Aorta (tissue), 5 donors: ENCODE measurements around the gene RMND5A. TPM values are rescaled to one million over a fixed set of nuclear protein-coding genes. Genes with fewer than 3 reads are reported as not detected.

Experiments
- ATAC-seq: fragments of 200-7000 bp; cut with Tn5 transposase; one replicate; pipeline ENCODE4 v1.9.1; 2022; ENCODE audit warnings: moderate library complexity; ENCODE audit not compliant: low FRiP score
- DNase-seq, 2 donors: peaks; one replicate each; pipeline ENCODE4 v3.0.0-alpha.2; 2020
- H3K27ac ChIP-seq, 2 donors: one replicate each; pipeline ENCODE4 v1.5.1; 2013; ENCODE audit warnings: low read length in 2 of 2, mild to moderate bottlenecking in 2 of 2, moderate library complexity in 2 of 2, control low read depth in 1 of 2, inconsistent platforms in 1 of 2, low read depth in 1 of 2
- H3K27me3 ChIP-seq, 2 donors: one replicate each; pipeline ENCODE4 v1.6.1; 2013; ENCODE audit warnings: control low read depth in 1 of 2, low read length in 1 of 2, mild to moderate bottlenecking in 1 of 2, moderate library complexity in 1 of 2; ENCODE audit not compliant: insufficient read depth in 2 of 2, control insufficient read depth in 1 of 2
- H3K36me3 ChIP-seq, 2 donors: one replicate each; pipeline ENCODE4 v1.6.1; 2013; ENCODE audit warnings: control low read depth in 1 of 2, low read length in 1 of 2, mild to moderate bottlenecking in 1 of 2; ENCODE audit not compliant: insufficient read depth in 2 of 2, control insufficient read depth in 1 of 2
- H3K4me1 ChIP-seq, 2 donors: one replicate each; pipeline ENCODE4 v1.6.1; 2013; ENCODE audit warnings: low read length in 2 of 2, control low read depth in 1 of 2, mild to moderate bottlenecking in 1 of 2, moderate library complexity in 1 of 2; ENCODE audit not compliant: insufficient read depth in 2 of 2, control insufficient read depth in 1 of 2
- H3K4me3 ChIP-seq, 2 donors: one replicate each; pipeline ENCODE4 v1.5.1; 2013; ENCODE audit warnings: low read length in 2 of 2, control low read depth in 1 of 2, mild to moderate bottlenecking in 1 of 2
- H3K9me3 ChIP-seq: one replicate; pipeline ENCODE4 v1.6.1; 2013; ENCODE audit warnings: mild to moderate bottlenecking, low read length; ENCODE audit not compliant: control insufficient read depth
- WGBS, 2 donors: extraction: QIAGEN DNeasy Blood & Tissue Kit; methylation state at CpG; one replicate each; pipeline ENCODE4 v1.1.7; 2013; 5-methylcytosine and 5-hydroxymethylcytosine counted together
- intact Hi-C, 2 donors: fragments of 100-400 bp; cut with DNase I; formaldehyde crosslinking; loops; one replicate each; pipeline versions ENCODE4 v1.14.2 to v1.15.0; 2022
- polyA plus RNA-seq, 2 donors: library from polyadenylated mRNA; stranded (reverse); fragments of 200-250 nt; gene quantifications; one replicate each; pipeline ENCODE4 v1.2.3, GENCODE V29; 2013
- total RNA-seq, 2 donors: library from RNA; stranded (reverse); fragmentation: NEBNext Ultra II Directional; extraction: Animal tissue kit (Norgen Biotek cat#: 25700); gene quantifications; one replicate each; pipeline ENCODE4 v1.2.1, GENCODE V29; 2021
- donor health status: healthy with polysubstance abuse.
- donor health status: Bipolar disorder and iron deficiency.
- donor health status: DM: no; HTN: no; CAD: no.
- donor health status: DM: no; HTN: no; CAD: no.
- donor health status: DM: yes; HTN: yes; CAD: no.

The RMND5A gene
- total and polyA plus RNA-seq, 4 donors: 7.7 to 27.2 (median 17.3) TPM

- Histone ChIP-seq H3K4me3 (no peak overlapping the region), H3K4me1 (no peaks in the 10 kb centered on the region), H3K27ac (no peak overlapping the region), H3K27me3 (no peaks in the 10 kb centered on the region), H3K9me3 (no peaks in the 10 kb centered on the region), H3K36me3 (no peaks in the 10 kb centered on the region)
- intact Hi-C loops: no loop called here
- DNase-seq: no peak
- ATAC-seq: no peak
These were observed 41.1 kb upstream of the RMND5A start for GRCh38 chr2:86679036-86679435.

GRCh38 chr2:86685351-86685750 is 34.7 kb upstream of the RMND5A start:
- H3K9me3 ChIP-seq: no peaks in the 10 kb centered on the region
- H3K4me1 ChIP-seq: no peaks in the 10 kb centered on the region
- WGBS, 2 donors: 65 to 76% methylated on average over 1 of the region's 1 CpG
- H3K36me3 ChIP-seq: no peaks in the 10 kb centered on the region
- DNase-seq (no peak), ATAC-seq (no peak)
- intact Hi-C loops: no loop called here
- H3K27me3 ChIP-seq: no peaks in the 10 kb centered on the region
- no peak overlapping the region for H3K4me3 ChIP-seq
- H3K27ac ChIP-seq: no peak overlapping the region

GRCh38 chr2:86686460-86686859 is 33.6 kb upstream of the RMND5A start:
- Histone ChIP-seq H3K9me3 (no peaks in the 10 kb centered on the region), H3K4me3 (no peak overlapping the region), H3K4me1 (no peaks in the 10 kb centered on the region), H3K36me3 (no peaks in the 10 kb centered on the region), H3K27me3 (no peaks in the 10 kb centered on the region), H3K27ac (no peak overlapping the region)
- no peak for ATAC-seq
- no peak for DNase-seq
- 94 to 95% methylated on average over 5 of the region's 5 CpGs for WGBS, 2 donors
- intact Hi-C loops: no loop called here

GRCh38 chr2:86686905-86687304 is 33.2 kb upstream of the RMND5A start:
- Histone ChIP-seq H3K36me3 (no peaks in the 10 kb centered on the region), H3K27ac (no peak overlapping the region), H3K27me3 (no peaks in the 10 kb centered on the region), H3K9me3 (no peaks in the 10 kb centered on the region), H3K4me1 (no peaks in the 10 kb centered on the region), H3K4me3 (no peak overlapping the region)
- DNase-seq: no peak
- 75 to 80% methylated on average over 2 of the region's 2 CpGs for WGBS, 2 donors
- no peak for ATAC-seq
- intact Hi-C loops: no loop called here

GRCh38 chr2:86695053-86695691 is 24.9 kb upstream of the RMND5A start:
- H3K27me3 ChIP-seq: no peaks in the 10 kb centered on the region
- 94 to 95% methylated on average over 8 to 9 of the region's 9 CpGs for WGBS, 2 donors
- H3K4me3 ChIP-seq: no peak overlapping the region
- ATAC-seq (no peak), DNase-seq (no peak)
- H3K27ac ChIP-seq: no peak overlapping the region
- intact Hi-C loops: no loop called here
- peaks cover 3% of the 10 kb centered on the region for H3K9me3 ChIP-seq
- no peaks in the 10 kb centered on the region for H3K4me1 ChIP-seq
- no peaks in the 10 kb centered on the region for H3K36me3 ChIP-seq

GRCh38 chr2:86697551-86698104 is 22.5 kb upstream of the RMND5A start:
- no peak overlapping the region for H3K4me3 ChIP-seq
- DNase-seq: no peak
- intact Hi-C loops: no loop called here
- no peak for ATAC-seq
- no peak overlapping the region for H3K27ac ChIP-seq
- no peaks in the 10 kb centered on the region for H3K27me3 ChIP-seq
- H3K4me1 ChIP-seq: no peaks in the 10 kb centered on the region
- H3K9me3 ChIP-seq: peaks cover 1% of the 10 kb centered on the region
- H3K36me3 ChIP-seq: no peaks in the 10 kb centered on the region

GRCh38 chr2:86700690-86701089 is 19.4 kb upstream of the RMND5A start:
- H3K9me3 ChIP-seq: peaks cover 1% of the 10 kb centered on the region
- WGBS, 2 donors: 10 to 13% methylated on average over 1 of the region's 1 CpG
- H3K4me1 ChIP-seq: no peaks in the 10 kb centered on the region
- no peak overlapping the region for H3K27ac ChIP-seq
- H3K36me3 ChIP-seq: no peaks in the 10 kb centered on the region
- intact Hi-C loops: no loop called here
- no peak for ATAC-seq
- H3K27me3 ChIP-seq: no peaks in the 10 kb centered on the region
- no peak overlapping the region for H3K4me3 ChIP-seq
- no peak for DNase-seq

GRCh38 chr2:86703704-86704361 is 16.3 kb upstream of the RMND5A start:
- Histone ChIP-seq H3K36me3 (no peaks in the 10 kb centered on the region), H3K9me3 (no peaks in the 10 kb centered on the region), H3K27me3 (no peaks in the 10 kb centered on the region), H3K4me3 (no peak overlapping the region), H3K4me1 (no peaks in the 10 kb centered on the region), H3K27ac (no peak overlapping the region)
- intact Hi-C loops: no loop called here
- peak in 1 of 2 donors; percentile 52 for DNase-seq
- no peak for ATAC-seq
- WGBS, 2 donors: 52 to 62% methylated on average over 14 of the region's 14 CpGs

- Histone ChIP-seq H3K36me3 (no peaks in the 10 kb centered on the region), H3K4me1 (no peaks in the 10 kb centered on the region), H3K27ac (peak overlapping the region in 1 of 2 donors; percentile 8), H3K27me3 (no peaks in the 10 kb centered on the region), H3K4me3 (no peak overlapping the region), H3K9me3 (no peaks in the 10 kb centered on the region)
- DNase-seq (peak in 1 of 2 donors; percentile 45), ATAC-seq (peak; percentile 56)
- intact Hi-C loops: no loop called here
- 10 to 16% methylated on average over 4 of the region's 4 CpGs for WGBS, 2 donors
These were observed 15.6 kb upstream of the RMND5A start for GRCh38 chr2:86704459-86704971.
